ENCODE results near the gene ZFHX3. TPM values are rescaled to one million over a fixed set of nuclear protein-coding genes. Genes with fewer than 3 reads are reported as not detected.

Gene ZFHX3
- total RNA-seq, 4 donors from 2014 or later = 9.1 to 34.0 (median 12.0) TPM

GRCh38 chr16:72807245-72807644 is 240.7 kb downstream of the ZFHX3 start:
- no peaks in the 10 kb centered on the region for H3K36me3 ChIP-seq
- DNase-seq = no peak
- H3K27me3 ChIP-seq = no peaks in the 10 kb centered on the region
- H3K4me1 ChIP-seq = no peaks in the 10 kb centered on the region
- no peaks in the 10 kb centered on the region for H3K9me3 ChIP-seq
- no peak overlapping the region for H3K27ac ChIP-seq
- intact Hi-C loops (cut with DNase I; ENCODE audit: low total_unique reads) = no loop called here
- TF ChIP-seq POLR2A (IDR thresholded peaks at IDR 0.05) (no peak), CTCF (IDR thresholded peaks at IDR 0.05) (no peak)
- H3K4me3 ChIP-seq = no peak overlapping the region

- no peak overlapping the region for H3K27ac ChIP-seq
- no peaks in the 10 kb centered on the region for H3K27me3 ChIP-seq
- H3K36me3 ChIP-seq = no peaks in the 10 kb centered on the region
- no peak for TF ChIP-seq POLR2A (IDR thresholded peaks at IDR 0.05)
- no peak for TF ChIP-seq CTCF (IDR thresholded peaks at IDR 0.05)
- H3K4me1 ChIP-seq = no peaks in the 10 kb centered on the region
- H3K9me3 ChIP-seq = no peaks in the 10 kb centered on the region
- intact Hi-C loops (cut with DNase I; ENCODE audit: low total_unique reads) = no loop called here
- DNase-seq = no peak
- H3K4me3 ChIP-seq = no peak overlapping the region
Observed at GRCh38 chr16:72805486-72805885, 242.4 kb downstream of the ZFHX3 start.

- intact Hi-C loops (cut with DNase I; ENCODE audit: low total_unique reads) = no loop called here
- TF ChIP-seq CTCF (IDR thresholded peaks at IDR 0.05) = no peak
- no peak for TF ChIP-seq POLR2A (IDR thresholded peaks at IDR 0.05)
- Histone ChIP-seq H3K36me3 (no peaks in the 10 kb centered on the region), H3K27me3 (no peaks in the 10 kb centered on the region), H3K4me3 (no peak overlapping the region), H3K27ac (no peak overlapping the region), H3K9me3 (no peaks in the 10 kb centered on the region), H3K4me1 (no peaks in the 10 kb centered on the region)
- DNase-seq = no peak
Observed at GRCh38 chr16:72800524-72801161, 247.3 kb downstream of the ZFHX3 start.

- intact Hi-C loops (cut with DNase I; ENCODE audit: low total_unique reads) = no loop called here
- TF ChIP-seq CTCF (IDR thresholded peaks at IDR 0.05) = no peak
- no peaks in the 10 kb centered on the region for H3K36me3 ChIP-seq
- no peaks in the 10 kb centered on the region for H3K4me1 ChIP-seq
- no peak overlapping the region for H3K27ac ChIP-seq
- DNase-seq = no peak
- no peaks in the 10 kb centered on the region for H3K27me3 ChIP-seq
- H3K4me3 ChIP-seq = no peak overlapping the region
- H3K9me3 ChIP-seq = no peaks in the 10 kb centered on the region
Observed at GRCh38 chr16:72798264-72798663, 249.7 kb downstream of the ZFHX3 start.

GRCh38 chr16:72797621-72798020 is 250.3 kb downstream of the ZFHX3 start:
- Histone ChIP-seq H3K27ac (no peak overlapping the region), H3K27me3 (no peaks in the 10 kb centered on the region), H3K4me3 (no peak overlapping the region), H3K36me3 (no peaks in the 10 kb centered on the region), H3K9me3 (no peaks in the 10 kb centered on the region), H3K4me1 (no peaks in the 10 kb centered on the region)
- DNase-seq = no peak
- intact Hi-C loops (cut with DNase I; ENCODE audit: low total_unique reads) = no loop called here
- TF ChIP-seq CTCF (IDR thresholded peaks at IDR 0.05) (no peak), POLR2A (IDR thresholded peaks at IDR 0.05) (no peak)

Measured in uterus (tissue), 4 donors.